CD14-positive monocyte (primary cell): Measurements from ENCODE around the gene IGLL5. TPM values are rescaled to one million over a fixed set of nuclear protein-coding genes. Genes with fewer than 3 reads are reported as not detected.

Source experiments
- DNase-seq, 3 donors: peaks; one replicate each; pipeline ENCODE4 v3.0.0-alpha.2; 2011 to 2022
- H2AFZ ChIP-seq: 2 replicates; pipeline ENCODE4 v1.6.0; 2012; ENCODE audit warnings: mild to moderate bottlenecking, low read depth, low read length, inconsistent platforms; ENCODE audit not compliant: insufficient read depth, poor library complexity, severe bottlenecking
- H3K27ac ChIP-seq, 2 donors: 1 replicate in 1 of 2; 2 replicates in 1 of 2; pipeline ENCODE4 v1.5.1; 2012 to 2013; ENCODE audit warnings: low read length in 2 of 2, control low read depth in 1 of 2, inconsistent platforms in 1 of 2, low read depth in 1 of 2, mild to moderate bottlenecking in 1 of 2
- H3K27me3 ChIP-seq, 2 donors: one replicate each; pipeline versions ENCODE4 v1.6.0 to v1.6.1; 2011 to 2013; ENCODE audit warnings: low read length in 2 of 2; ENCODE audit not compliant: control insufficient read depth in 2 of 2, insufficient read depth in 2 of 2
- H3K36me3 ChIP-seq, 2 donors: replicated peaks in 1 of 2; 1 replicate in 1 of 2; 2 replicates in 1 of 2; pipeline versions ENCODE4 v1.5.1 to v1.6.1; 2012 to 2013; ENCODE audit warnings: low read length in 2 of 2, control low read depth in 1 of 2, inconsistent platforms in 1 of 2, mild to moderate bottlenecking in 1 of 2; ENCODE audit not compliant: insufficient read depth in 2 of 2, control insufficient read depth in 1 of 2
- H3K4me1 ChIP-seq, 2 donors: 1 replicate in 1 of 2; 2 replicates in 1 of 2; pipeline versions ENCODE4 v1.5.1 to v1.6.1; 2012 to 2013; ENCODE audit warnings: low read length in 2 of 2, control low read depth in 1 of 2, inconsistent platforms in 1 of 2, mild to moderate bottlenecking in 1 of 2, moderate library complexity in 1 of 2; ENCODE audit not compliant: insufficient read depth in 2 of 2, control insufficient read depth in 1 of 2
- H3K4me2 ChIP-seq: replicated peaks from 2 replicates; pipeline ENCODE3; 2012; ENCODE audit warnings: low read length, moderate library complexity, mild to moderate bottlenecking; ENCODE audit not compliant: poor library complexity, severe bottlenecking; ENCODE audit errors: extremely low read depth
- H3K4me3 ChIP-seq, 3 experiments: fragments of 200-600 bp in 1 of 3; sonication (generic) in 1 of 3; replicated peaks in 1 of 3; 1 replicate in 2 of 3; 2 replicates in 1 of 3; pipeline ENCODE4 v1.5.1; 2011 to 2013; ENCODE audit warnings: low read length in 3 of 3, mild to moderate bottlenecking in 3 of 3, control low read depth in 2 of 3, low read depth in 2 of 3, inconsistent platforms in 1 of 3, moderate library complexity in 1 of 3
- H3K79me2 ChIP-seq: 2 replicates; pipeline ENCODE4 v1.6.0; 2012; ENCODE audit warnings: mild to moderate bottlenecking, control low read depth, inconsistent platforms, low read length, moderate library complexity; ENCODE audit not compliant: insufficient read depth
- H3K9ac ChIP-seq: 2 replicates; pipeline ENCODE4 v1.6.0; 2017; ENCODE audit warnings: low read length, mild to moderate bottlenecking; ENCODE audit not compliant: insufficient read depth, poor library complexity, severe bottlenecking
- H3K9me3 ChIP-seq, 2 donors: replicated peaks in 1 of 2; 1 replicate in 1 of 2; 2 replicates in 1 of 2; pipeline versions ENCODE4 v1.5.1 to v1.6.1; 2012 to 2013; ENCODE audit warnings: low read length in 2 of 2, control low read depth in 1 of 2; ENCODE audit not compliant: control insufficient read depth in 1 of 2, insufficient read depth in 1 of 2
- H4K20me1 ChIP-seq: 2 replicates; pipeline ENCODE4 v1.6.0; 2012; ENCODE audit warnings: mild to moderate bottlenecking, low read length, control low read depth, moderate library complexity; ENCODE audit not compliant: insufficient read depth
- H3K27ac Mint-ChIP-seq, 7 donors: one replicate each; pipeline ENCODE4 v1.8.0; 2020; ENCODE audit warnings: mild to moderate bottlenecking in 7 of 7, mixed read lengths in 7 of 7, moderate library complexity in 6 of 7, inconsistent platforms in 2 of 7
- H3K27me3 Mint-ChIP-seq, 3 donors: one replicate each; pipeline ENCODE4 v1.8.0; 2021 to 2022; ENCODE audit warnings: low read depth in 3 of 3, mild to moderate bottlenecking in 3 of 3, mixed read lengths in 3 of 3, moderate library complexity in 3 of 3, inconsistent platforms in 1 of 3
- H3K36me3 Mint-ChIP-seq, 2 donors: one replicate each; pipeline ENCODE4 v1.8.0; 2020; ENCODE audit warnings: mixed read lengths in 2 of 2, inconsistent platforms in 1 of 2, mild to moderate bottlenecking in 1 of 2
- H3K4me1 Mint-ChIP-seq: one replicate; pipeline ENCODE4 v1.8.0; 2020; ENCODE audit warnings: mild to moderate bottlenecking, mixed read lengths
- H3K4me3 Mint-ChIP-seq, 2 donors: one replicate each; pipeline ENCODE4 v1.8.0; 2020; ENCODE audit warnings: mild to moderate bottlenecking in 2 of 2, mixed read lengths in 2 of 2, moderate library complexity in 1 of 2
- H3K9me3 Mint-ChIP-seq, 7 donors: one replicate each; pipeline ENCODE4 v1.8.0; 2020 to 2022; ENCODE audit warnings: mixed read lengths in 7 of 7, mild to moderate bottlenecking in 6 of 7, moderate library complexity in 6 of 7, inconsistent platforms in 2 of 7
- WGBS: methylation state at CpG from one replicate; pipeline ENCODE4 v1.1.5; 2013; ENCODE audit warnings: missing lambda C conversion rate; ENCODE audit not compliant: insufficient coverage; 5-methylcytosine and 5-hydroxymethylcytosine counted together
- intact Hi-C, 2 donors: fragments of 100-400 bp; cut with micrococcal nuclease; formaldehyde crosslinking; loops; one replicate each; pipeline versions ENCODE4 v1.15.0 to v1.15.1; 2023
- polyA plus RNA-seq, 3 donors: library from polyadenylated mRNA; depleted of rRNA in 1 of 3; unstranded in 2 of 3; stranded (reverse) in 1 of 3; fragments of 300-500 nt in 2 of 3; fragments of >200 nt in 1 of 3; fragmentation: Illumina TruSeq in 2 of 3; gene quantifications; 1 replicate in 2 of 3; 2 replicates in 1 of 3; pipeline ENCODE4 v1.2.3, GENCODE V29; 2012 to 2021
- TF ChIP-seq, protein P1 (sequence below): fragments of 200-600 bp; IDR thresholded peaks from one replicate; pipeline ENCODE4 v1.8.0; 2022; ENCODE audit warnings: antibody characterized with exemption, mild to moderate bottlenecking

IGLL5 gene
- polyA plus RNA-seq, 3 donors: 0.21 to 0.38 TPM; not detected in 1

DNA sequence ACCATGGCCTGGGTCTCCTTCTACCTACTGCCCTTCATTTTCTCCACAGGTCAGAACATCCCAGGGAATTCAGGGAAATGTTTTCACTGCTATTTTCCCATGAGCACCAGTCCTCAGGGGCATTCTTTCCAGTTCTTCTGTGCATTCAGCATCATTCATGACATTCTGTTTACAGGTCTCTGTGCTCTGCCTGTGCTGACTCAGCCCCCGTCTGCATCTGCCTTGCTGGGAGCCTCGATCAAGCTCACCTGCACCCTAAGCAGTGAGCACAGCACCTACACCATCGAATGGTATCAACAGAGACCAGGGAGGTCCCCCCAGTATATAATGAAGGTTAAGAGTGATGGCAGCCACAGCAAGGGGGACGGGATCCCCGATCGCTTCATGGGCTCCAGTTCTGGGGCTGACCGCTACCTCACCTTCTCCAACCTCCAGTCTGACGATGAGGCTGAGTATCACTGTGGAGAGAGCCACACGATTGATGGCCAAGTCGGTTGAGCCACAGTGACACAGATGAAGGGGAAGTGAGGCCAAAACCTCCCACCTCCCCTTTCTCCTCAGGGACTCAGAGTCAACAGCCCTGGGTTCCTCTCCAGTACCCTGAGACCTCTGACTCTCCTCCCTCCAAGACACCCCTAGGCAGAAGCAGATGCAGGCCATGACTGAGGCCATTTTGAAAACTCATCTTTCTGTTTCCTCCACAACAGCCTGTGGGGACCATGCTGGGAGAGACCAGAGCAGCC is 15.9 kb upstream of the IGLL5 start:
- intact Hi-C loops: no loop called here
- Histone ChIP-seq H4K20me1 (no peaks in the 10 kb centered on the region), H3K9ac (no peak overlapping the region), H3K36me3 (no peaks in the 10 kb centered on the region), H3K79me2 (no peaks in the 10 kb centered on the region), H3K4me1 (peaks cover 1 to 5% of the 10 kb centered on the region in 2 donors), H3K4me2 (no peak overlapping the region), H3K27me3 (no peaks in the 10 kb centered on the region), H3K9me3 (peaks cover 0 to 6% of the 10 kb centered on the region in 2 donors), H2AFZ (no peak overlapping the region), H3K4me3 (no peak overlapping the region), H3K27ac (no peak overlapping the region)
- Mint-ChIP-seq H3K4me3 (no peak overlapping the region), H3K36me3 (no peaks in the 10 kb centered on the region), H3K9me3 (peaks cover 1 to 13% (median 6%) of the 10 kb centered on the region in 7 donors), H3K27ac (no peak overlapping the region), H3K27me3 (peaks cover 0 to 6% (median 1%) of the 10 kb centered on the region in 3 donors), H3K4me1 (peaks cover 5% of the 10 kb centered on the region)
- 100% methylated on average over 1 of the region's 10 CpGs for WGBS
- TF ChIP-seq, protein P1, sequence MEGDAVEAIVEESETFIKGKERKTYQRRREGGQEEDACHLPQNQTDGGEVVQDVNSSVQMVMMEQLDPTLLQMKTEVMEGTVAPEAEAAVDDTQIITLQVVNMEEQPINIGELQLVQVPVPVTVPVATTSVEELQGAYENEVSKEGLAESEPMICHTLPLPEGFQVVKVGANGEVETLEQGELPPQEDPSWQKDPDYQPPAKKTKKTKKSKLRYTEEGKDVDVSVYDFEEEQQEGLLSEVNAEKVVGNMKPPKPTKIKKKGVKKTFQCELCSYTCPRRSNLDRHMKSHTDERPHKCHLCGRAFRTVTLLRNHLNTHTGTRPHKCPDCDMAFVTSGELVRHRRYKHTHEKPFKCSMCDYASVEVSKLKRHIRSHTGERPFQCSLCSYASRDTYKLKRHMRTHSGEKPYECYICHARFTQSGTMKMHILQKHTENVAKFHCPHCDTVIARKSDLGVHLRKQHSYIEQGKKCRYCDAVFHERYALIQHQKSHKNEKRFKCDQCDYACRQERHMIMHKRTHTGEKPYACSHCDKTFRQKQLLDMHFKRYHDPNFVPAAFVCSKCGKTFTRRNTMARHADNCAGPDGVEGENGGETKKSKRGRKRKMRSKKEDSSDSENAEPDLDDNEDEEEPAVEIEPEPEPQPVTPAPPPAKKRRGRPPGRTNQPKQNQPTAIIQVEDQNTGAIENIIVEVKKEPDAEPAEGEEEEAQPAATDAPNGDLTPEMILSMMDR: no peak
- DNase-seq: no peak

DNA sequence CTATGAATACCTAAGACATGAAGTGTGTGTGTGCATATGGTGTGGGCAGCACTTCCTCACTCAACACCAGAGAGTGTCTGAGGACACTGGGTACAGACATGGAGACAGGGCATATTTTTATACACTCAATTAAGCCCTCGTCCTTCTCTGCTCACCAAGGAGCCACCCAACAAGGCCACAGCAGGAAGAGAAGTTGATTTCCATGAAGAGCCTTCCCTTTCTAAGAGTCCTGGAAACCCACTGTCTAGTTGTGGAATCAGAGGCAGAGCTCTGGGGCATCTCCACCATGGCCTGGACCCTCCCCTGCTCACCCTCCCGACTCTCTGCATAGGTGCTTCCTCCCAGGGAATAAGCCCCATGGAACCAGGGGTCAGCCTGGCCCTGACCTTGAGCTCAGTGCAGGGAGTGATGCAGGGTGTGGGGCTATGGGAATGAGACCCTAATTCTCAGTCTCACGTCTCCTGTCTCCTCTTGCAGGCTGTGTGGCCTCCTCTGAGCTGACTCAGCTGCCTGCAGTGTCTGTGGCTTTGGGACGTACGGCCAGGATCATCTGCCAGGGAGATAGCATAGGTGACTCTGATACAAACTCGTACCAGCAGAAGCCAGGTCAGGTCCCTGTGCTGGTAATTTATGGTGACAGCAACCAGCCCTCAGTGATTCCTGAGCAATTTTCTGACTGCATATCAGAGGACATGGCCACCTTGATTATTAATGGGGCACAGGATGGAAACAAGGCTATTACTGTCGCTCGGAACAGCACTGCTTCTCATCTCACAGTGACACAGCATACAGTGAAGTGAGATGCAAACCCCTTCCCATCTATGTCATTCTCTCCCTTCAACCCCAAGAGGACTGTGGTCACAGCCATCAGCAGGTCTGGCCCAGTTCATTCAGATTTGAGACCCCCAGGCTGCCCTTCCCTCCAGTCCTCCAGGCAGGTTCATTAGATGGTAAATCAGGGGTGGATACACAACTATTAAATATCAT is 14.6 kb upstream of the IGLL5 start:
- Mint-ChIP-seq H3K27ac (no peak overlapping the region), H3K9me3 (peaks cover 1 to 13% (median 6%) of the 10 kb centered on the region in 7 donors), H3K4me3 (no peak overlapping the region), H3K27me3 (peaks cover 0 to 4% (median 1%) of the 10 kb centered on the region in 3 donors), H3K4me1 (peaks cover 2% of the 10 kb centered on the region), H3K36me3 (no peaks in the 10 kb centered on the region)
- 95% methylated on average over 8 of the region's 8 CpGs for WGBS
- H2AFZ ChIP-seq: no peak overlapping the region
- H3K36me3 ChIP-seq: no peaks in the 10 kb centered on the region
- H3K27ac ChIP-seq: no peak overlapping the region
- H3K4me1 ChIP-seq: no peaks in the 10 kb centered on the region
- no peak overlapping the region for H3K4me3 ChIP-seq
- no peak overlapping the region for H3K4me2 ChIP-seq
- DNase-seq: no peak
- no peaks in the 10 kb centered on the region for H3K27me3 ChIP-seq
- H3K9ac ChIP-seq: no peak overlapping the region
- no peaks in the 10 kb centered on the region for H3K79me2 ChIP-seq
- TF ChIP-seq, protein P1: no peak
- intact Hi-C loops: no loop called here
- H4K20me1 ChIP-seq: no peaks in the 10 kb centered on the region
- peaks cover 0 to 6% of the 10 kb centered on the region in 2 donors for H3K9me3 ChIP-seq
